ENCODE measurements around the gene PTPRD.

Gene PTPRD

DNA sequence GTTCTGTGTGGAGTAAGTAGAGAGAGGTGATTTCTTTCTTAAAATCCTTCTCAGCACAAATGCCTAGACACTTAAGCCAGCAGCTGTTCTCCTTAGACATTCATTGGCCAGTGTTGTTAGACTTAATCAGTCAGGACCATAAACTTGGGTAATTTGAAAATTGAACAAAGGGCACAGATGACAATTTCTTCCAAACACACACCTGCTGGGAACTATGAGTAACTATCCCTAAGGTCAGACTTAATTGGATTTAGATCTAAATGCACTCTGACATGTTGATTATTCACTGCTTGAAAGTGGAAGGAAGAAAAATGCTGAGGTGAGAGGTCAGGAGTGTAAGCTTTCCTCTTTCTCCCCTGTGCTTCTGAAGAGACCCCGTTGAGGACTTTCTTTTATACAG, 1729.5 kb downstream of the PTPRD start:
- ChIA-PET POLR2A (no interaction called here), CTCF (interaction anchor here (0.9 to 1.9 kb wide), 2 partner anchors 13 to 1313 kb away, joined by 3 to 4 read pairs; no protein-coding TSS in a partner anchor)
- no peak for DNase-seq (ENCODE audit: extremely low spot score)
- no peak for TF ChIP-seq CTCF (IDR thresholded peaks at IDR 0.05; ENCODE audit: control extremely low read depth, extremely low read depth, low read depth, missing control alignments)

GRCh38 chr9:8880060-8880459, 1732.7 kb downstream of the PTPRD start:
- POLR2A ChIA-PET, result no interaction called here
- no peak for DNase-seq (ENCODE audit: extremely low spot score)
- CTCF ChIA-PET, result interaction anchor here (1.5 to 1.9 kb wide), 2 partner anchors 8 to 16 kb away, joined by 4 to 14 read pairs; no protein-coding TSS in a partner anchor
- TF ChIP-seq CTCF (IDR thresholded peaks at IDR 0.05; ENCODE audit: control extremely low read depth, extremely low read depth, low read depth, missing control alignments), result no peak

DNA sequence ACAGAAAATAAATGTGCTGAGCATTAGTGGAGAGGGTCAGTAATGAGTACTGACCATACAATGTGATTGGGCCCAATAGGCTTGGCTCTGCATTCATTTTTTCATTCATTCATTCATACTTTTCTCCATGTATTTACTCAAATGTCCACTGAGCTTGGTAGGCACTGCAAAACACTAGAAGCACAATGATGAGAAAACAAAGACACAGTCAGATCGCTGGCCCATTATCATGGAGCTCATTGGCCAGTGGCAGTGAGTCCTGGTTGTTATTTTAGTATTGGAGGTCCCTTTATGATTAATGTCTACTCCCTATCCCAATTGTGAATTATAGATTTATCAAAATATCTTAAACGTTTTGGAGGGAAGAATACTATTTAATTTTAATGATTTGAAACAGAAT, 1733.5 kb downstream of the PTPRD start:
- no peak for TF ChIP-seq CTCF (IDR thresholded peaks at IDR 0.05; ENCODE audit: control extremely low read depth, extremely low read depth, low read depth, missing control alignments)
- no peak for DNase-seq (ENCODE audit: extremely low spot score)
- ChIA-PET CTCF (interaction anchor here (1.5 to 1.9 kb wide), 2 partner anchors 8 to 16 kb away, joined by 4 to 14 read pairs; no protein-coding TSS in a partner anchor), POLR2A (no interaction called here)

DNA sequence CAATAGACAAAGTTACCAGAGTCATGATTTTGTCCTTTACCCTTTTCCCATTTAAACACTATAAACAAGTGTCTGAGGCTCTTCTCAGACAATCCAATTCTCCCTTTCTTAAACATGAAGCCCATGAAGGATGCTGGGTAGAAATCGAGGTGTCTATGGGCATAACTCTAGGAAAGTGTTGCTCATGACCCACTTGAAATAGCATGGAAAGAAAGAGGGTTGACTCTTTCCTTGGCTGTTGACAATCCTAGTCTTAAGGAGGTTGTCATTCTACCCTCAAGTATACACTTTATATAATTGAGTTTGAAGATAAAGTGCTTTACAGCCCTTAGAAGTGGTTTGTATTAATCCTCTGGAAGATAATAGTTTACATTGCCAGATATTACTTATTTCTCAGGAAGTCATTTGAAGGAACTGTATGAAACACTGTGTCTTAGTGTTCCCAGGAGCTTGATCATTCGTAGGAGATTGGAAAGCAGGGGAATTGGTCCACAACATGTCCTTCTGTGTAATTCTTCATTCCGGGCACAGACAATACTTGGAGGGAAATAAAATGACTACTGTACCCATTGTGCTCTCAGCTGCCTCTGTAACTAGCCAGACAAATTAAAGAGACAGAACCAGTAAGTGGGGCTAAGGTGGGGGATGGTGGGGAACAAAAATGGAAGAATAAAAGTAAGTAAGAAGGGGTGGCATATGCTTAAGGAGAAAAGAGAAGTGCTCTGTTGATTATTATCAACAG, 1734.9 kb downstream of the PTPRD start:
- TF ChIP-seq CTCF (IDR thresholded peaks at IDR 0.05; ENCODE audit: control extremely low read depth, extremely low read depth, low read depth, missing control alignments), result no peak
- ChIA-PET CTCF (no interaction called here), POLR2A (no interaction called here)
- DNase-seq (ENCODE audit: extremely low spot score), result no peak

- CTCF ChIA-PET, result interaction anchor here (1.3 kb wide), 1 partner anchor 31 kb away, joined by 3 read pairs; no protein-coding TSS in a partner anchor
- DNase-seq (ENCODE audit: extremely low spot score), result no peak
- POLR2A ChIA-PET, result no interaction called here
- TF ChIP-seq CTCF (IDR thresholded peaks at IDR 0.05; ENCODE audit: control extremely low read depth, extremely low read depth, low read depth, missing control alignments), result no peak
These were observed 1736.5 kb downstream of the PTPRD start for GRCh38 chr9:8876303-8876702.

DNA sequence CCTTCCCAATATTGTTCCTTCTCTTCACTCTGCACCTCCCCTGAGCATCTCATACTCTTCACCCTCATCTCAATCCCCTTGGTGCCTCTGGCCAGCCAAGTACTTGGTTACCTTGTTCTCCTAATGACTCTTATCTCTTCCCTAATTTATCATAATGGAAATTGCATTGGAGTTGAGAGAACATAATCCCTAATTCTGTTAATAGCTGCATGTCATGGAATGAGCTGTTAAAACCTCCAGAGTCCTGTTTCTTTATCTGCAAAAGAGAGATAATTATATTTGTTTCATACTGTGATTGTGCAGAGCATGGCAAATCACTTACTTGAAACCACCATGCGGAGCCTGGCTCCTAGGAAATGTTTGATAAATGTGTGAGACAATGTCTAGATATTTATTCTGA, 1738.3 kb downstream of the PTPRD start:
- ChIA-PET CTCF (no interaction called here), POLR2A (no interaction called here)
- no peak for TF ChIP-seq CTCF (IDR thresholded peaks at IDR 0.05; ENCODE audit: control extremely low read depth, extremely low read depth, low read depth, missing control alignments)
- no peak for DNase-seq (ENCODE audit: extremely low spot score)
